GM18526 (cell line): ENCODE results near the gene AIFM3.

Experiments
- POLR2A ChIP-seq: IDR thresholded peaks from 3 replicates; pipeline ENCODE4 v1.6.1; 2011; ENCODE audit not compliant: insufficient read length; ENCODE audit errors: extremely low read depth

AIFM3 gene

GRCh38 chr22:20965888-20966855 lies 883 bp upstream of the AIFM3 start:
- TF ChIP-seq POLR2A, result no peak

GRCh38 chr22:20967697-20968211 lies 699 bp downstream of the AIFM3 start:
- TF ChIP-seq POLR2A, result no peak

GRCh38 chr22:20968281-20968977 lies 1.4 kb downstream of the AIFM3 start:
- no peak for TF ChIP-seq POLR2A

- no peak for TF ChIP-seq POLR2A
Observed at GRCh38 chr22:20970939-20971657, 4.0 kb downstream of the AIFM3 start.

GRCh38 chr22:20972933-20973577 lies 6.0 kb downstream of the AIFM3 start:
- no peak for TF ChIP-seq POLR2A

GRCh38 chr22:20973634-20974286 lies 6.7 kb downstream of the AIFM3 start:
- no peak for TF ChIP-seq POLR2A

GRCh38 chr22:20974336-20974955 lies 7.4 kb downstream of the AIFM3 start:
- no peak for TF ChIP-seq POLR2A

GRCh38 chr22:20975541-20976290 lies 8.7 kb downstream of the AIFM3 start:
- TF ChIP-seq POLR2A, result no peak

GRCh38 chr22:20976291-20976877 lies 9.3 kb downstream of the AIFM3 start:
- no peak for TF ChIP-seq POLR2A

- TF ChIP-seq POLR2A, result no peak
Observed at GRCh38 chr22:20977019-20977418, 10.0 kb downstream of the AIFM3 start.

- no peak for TF ChIP-seq POLR2A
Observed at GRCh38 chr22:20977516-20978170, 10.6 kb downstream of the AIFM3 start.

GRCh38 chr22:20978419-20978818 lies 11.4 kb downstream of the AIFM3 start:
- TF ChIP-seq POLR2A, result no peak

- no peak for TF ChIP-seq POLR2A
Observed at GRCh38 chr22:20979243-20979809, 12.3 kb downstream of the AIFM3 start.
